Midbrain (tissue), 1 donor: ENCODE data around the gene EPHB6.

Experiments used
- DNase-seq: peaks from one replicate; lab custom pipeline; 2025; lab: John Stamatoyannopoulos, UW

The EPHB6 gene, protein sequence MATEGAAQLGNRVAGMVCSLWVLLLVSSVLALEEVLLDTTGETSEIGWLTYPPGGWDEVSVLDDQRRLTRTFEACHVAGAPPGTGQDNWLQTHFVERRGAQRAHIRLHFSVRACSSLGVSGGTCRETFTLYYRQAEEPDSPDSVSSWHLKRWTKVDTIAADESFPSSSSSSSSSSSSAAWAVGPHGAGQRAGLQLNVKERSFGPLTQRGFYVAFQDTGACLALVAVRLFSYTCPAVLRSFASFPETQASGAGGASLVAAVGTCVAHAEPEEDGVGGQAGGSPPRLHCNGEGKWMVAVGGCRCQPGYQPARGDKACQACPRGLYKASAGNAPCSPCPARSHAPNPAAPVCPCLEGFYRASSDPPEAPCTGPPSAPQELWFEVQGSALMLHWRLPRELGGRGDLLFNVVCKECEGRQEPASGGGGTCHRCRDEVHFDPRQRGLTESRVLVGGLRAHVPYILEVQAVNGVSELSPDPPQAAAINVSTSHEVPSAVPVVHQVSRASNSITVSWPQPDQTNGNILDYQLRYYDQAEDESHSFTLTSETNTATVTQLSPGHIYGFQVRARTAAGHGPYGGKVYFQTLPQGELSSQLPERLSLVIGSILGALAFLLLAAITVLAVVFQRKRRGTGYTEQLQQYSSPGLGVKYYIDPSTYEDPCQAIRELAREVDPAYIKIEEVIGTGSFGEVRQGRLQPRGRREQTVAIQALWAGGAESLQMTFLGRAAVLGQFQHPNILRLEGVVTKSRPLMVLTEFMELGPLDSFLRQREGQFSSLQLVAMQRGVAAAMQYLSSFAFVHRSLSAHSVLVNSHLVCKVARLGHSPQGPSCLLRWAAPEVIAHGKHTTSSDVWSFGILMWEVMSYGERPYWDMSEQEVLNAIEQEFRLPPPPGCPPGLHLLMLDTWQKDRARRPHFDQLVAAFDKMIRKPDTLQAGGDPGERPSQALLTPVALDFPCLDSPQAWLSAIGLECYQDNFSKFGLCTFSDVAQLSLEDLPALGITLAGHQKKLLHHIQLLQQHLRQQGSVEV

DNA sequence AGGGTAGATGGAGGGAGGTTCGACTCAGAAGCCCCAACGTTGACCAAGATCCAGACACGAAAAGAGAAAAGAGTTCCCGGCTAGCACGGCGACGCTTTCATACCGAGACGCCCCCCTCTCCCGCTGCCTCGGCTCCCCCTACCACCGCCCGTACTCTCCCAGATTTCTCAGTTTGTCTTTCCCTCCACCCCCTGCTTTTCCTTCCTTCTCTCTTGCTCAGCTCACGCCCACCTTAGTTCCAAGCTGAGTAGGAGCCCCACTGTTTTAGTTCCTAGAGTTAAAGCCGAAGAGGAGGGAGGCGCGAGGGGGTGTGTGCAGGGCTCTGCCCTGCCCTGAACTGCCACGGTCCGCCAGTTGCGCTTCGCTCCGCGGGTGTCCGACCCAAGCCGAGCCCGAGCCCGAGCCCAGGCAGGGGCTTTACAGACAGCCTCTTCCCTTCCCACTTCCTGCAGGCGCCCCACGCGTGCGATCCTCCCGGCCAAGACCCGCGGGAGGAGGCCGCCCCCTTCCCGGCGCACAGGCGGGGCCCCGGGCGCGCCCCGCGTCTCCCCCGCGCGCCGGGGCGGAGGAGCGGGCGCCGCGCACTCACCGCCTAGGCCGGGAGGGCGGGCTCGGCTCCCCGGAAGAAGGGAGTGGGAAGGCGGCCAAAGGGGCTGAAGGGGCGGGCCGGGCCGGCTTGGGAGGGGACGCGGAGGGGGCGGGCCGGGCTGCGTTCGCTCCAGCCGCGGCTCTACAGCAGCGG is at the start of gene EPHB6:
Gene EPHB6 (plus strand): TSS at position 705 of the 742 bp plus-strand sequence. CDS start 8,152 bp downstream, outside the sequence.
- DNase-seq: peak; percentile 67

DNA sequence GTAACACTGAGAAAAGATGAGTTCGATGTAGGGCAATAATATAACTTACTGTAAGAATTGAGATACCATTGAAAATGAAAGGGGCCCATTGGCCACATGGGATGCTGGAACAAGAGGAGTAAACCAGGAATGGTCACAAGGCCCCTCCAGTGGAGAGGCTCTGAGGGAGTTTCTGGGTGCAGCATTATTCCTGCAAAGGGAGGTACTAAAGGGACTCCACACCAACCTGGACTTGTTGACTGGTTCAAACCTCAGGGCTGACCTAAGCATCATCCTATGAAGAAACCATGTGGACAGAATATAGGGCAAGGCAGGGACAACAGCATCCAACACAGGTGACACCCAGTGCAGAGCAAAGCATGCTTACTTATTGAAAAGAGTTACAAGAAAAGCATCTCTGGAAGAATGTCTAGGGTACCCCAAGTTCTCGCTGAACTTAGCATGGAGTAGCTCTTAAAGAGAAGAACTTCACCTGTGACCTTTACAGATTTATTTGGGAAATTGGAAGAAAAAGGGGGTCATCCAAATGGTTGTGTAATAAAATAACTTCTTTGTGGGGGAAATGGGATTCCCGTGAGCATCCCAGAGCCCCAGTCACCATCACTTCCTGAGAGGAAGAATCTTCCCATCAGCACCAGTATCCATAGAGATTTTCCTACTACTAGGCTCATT is 49.4 kb upstream of the EPHB6 start:
- DNase-seq: no peak

DNA sequence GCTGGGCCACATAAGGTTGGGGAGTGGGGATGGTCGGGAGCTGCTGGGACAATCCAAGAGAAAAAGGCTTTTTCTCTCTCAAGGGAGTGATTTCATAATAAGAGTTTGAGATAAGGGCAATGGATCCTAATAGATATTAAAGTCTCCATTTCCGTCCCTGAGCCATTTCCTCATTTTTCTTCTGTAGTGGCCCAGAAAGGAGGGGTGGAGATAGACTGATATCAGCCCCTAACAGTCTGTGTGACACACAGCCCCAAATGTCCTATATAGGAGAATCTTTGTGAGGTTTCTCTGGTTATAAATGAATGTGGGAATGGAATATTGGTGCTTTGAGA is 48.9 kb upstream of the EPHB6 start:
- DNase-seq: no peak

DNA sequence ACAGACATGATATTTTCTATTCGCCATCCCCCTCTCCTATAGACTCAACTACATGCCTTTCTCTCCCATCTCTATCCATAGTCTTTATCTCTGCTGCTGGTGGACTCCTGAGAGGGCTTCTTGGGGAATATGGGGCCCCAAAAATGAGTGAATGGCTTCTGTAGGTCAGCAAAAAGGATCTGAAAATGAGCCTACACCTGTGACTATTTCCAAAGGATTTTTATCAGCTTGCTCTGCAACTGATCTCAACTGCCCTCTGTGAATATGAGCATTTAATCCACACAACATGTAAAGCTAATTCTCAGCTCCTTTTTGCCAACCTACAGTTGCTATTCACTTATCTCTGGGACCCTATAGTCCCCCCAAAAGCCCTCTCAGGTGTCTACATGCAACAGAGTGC is 47.9 kb upstream of the EPHB6 start:
- no peak for DNase-seq

DNA sequence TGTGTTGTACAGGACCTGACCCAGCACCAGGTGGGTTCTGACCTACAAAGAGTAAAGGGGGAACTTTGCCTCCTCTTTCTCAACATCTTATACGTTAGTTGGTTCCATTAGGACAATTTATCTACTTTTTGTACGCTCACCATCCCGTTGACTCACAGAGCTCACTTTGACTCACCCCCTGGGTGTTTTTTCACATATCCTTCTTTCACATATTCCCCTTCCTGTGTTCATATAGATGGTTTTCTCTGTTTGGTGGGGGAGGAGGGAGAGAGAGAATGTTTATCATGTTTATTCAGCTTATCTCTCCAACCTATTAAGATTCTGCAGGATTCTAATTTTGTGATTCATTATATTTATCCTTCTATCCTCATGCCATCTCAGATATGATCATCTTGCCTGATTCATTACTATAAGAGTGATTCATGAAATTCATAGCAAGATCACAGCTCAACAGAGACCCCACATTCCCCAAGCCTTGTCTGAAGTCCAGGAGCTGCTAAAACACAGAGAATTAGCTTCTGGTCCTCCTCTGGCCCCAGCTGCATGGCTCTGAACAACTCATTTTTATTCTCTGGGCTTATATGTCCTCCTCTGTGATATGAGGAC is 46.9 kb upstream of the EPHB6 start:
- DNase-seq: no peak

DNA sequence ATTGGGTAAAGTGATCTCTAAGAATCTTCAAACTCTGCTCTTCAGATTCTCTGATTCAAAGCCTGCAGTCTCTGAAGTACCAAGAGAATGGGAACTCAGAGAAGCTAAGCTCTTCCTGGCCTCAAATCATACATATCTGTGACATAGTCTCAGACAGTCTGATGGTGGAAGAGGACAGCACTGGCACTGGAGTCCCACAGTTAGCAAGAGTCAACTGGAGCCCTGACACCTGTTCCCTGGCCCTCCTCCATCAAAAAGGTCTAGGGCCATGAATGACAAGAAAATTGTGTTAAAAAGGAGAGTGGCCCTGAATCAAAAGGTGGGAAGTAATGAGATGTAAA is 46.4 kb upstream of the EPHB6 start:
- no peak for DNase-seq

DNA sequence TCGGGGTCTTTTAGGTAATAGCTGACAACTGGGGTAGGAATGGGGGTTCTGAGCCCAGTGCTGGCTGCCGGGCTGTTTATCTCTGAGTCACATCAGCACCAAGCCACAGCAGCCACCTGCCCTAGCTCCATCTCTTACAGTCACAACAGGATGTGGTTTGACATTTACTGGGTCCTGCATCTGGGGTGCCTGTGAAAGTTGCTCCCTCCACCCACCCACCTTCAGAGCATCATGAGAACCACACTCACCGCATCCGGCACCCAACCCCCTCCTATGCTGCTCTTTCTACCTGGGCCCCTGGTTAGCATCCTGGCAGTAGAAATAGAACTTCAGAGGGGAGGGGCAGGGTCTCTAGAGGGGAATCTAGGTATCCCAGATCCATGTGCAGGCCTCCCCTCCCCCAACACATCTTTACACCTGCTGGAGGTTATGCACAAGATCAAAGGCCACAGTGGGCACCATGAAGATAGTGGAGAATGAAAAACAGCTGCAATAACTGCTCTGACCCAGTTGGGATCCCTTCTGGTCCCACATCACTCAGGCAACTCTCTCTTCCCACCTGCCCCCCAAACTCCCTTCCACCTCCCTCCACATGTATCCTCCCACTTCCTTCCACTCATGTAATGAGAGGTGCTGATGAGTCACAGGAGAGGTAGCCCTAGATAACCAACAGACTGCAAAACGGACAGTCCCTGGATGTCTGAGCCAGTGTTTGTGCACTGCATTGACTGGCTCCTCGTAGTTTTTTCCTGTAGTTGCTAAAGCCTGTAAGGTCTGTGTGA is 45.9 kb upstream of the EPHB6 start:
- no peak for DNase-seq

DNA sequence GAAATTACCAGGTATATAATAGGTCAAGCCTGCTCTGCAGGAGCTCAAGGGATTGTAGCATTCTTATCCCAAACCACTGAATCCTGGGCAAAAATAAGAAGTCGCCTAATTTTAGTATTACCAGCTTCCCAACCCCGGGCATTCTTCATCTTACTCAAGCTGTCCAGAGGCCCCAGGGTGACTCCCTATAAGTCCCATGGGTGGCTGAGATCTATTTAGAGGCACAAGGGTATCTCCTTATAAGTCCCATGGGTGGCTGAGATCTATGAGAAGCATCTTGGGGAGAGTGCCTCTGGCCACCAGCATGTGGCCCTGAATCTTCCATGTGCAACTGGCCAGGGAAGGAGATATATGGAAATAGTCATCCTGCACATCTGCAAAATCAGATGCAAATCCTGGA is 45.2 kb upstream of the EPHB6 start:
- no peak for DNase-seq

DNA sequence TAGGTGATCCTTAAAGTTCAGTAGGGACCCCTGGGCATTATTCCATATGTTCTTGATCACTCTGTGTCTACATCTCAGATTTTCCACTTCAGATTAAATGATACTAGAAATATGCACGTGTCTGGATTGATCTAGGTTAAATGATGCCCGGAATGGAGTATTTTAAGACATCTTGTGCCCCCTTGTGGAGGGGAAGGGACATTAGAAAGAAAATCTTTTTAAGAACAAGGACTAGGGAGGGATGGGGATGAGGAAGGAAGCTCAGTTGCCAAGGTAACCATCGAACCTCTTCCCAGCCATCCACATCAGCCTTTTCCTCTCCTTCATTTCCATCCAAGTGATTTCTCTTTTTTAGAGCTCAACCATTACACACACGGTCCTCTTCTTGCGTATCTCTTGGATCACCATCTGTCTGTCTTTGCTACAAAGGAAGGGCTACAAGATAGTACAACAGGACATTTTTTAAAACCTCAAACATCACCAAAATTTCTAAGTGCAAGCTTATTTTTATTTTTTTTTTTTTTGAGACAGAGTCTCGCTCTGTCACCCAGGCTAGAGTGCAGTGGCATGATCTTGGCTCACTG is 43.6 kb upstream of the EPHB6 start:
- no peak for DNase-seq

DNA sequence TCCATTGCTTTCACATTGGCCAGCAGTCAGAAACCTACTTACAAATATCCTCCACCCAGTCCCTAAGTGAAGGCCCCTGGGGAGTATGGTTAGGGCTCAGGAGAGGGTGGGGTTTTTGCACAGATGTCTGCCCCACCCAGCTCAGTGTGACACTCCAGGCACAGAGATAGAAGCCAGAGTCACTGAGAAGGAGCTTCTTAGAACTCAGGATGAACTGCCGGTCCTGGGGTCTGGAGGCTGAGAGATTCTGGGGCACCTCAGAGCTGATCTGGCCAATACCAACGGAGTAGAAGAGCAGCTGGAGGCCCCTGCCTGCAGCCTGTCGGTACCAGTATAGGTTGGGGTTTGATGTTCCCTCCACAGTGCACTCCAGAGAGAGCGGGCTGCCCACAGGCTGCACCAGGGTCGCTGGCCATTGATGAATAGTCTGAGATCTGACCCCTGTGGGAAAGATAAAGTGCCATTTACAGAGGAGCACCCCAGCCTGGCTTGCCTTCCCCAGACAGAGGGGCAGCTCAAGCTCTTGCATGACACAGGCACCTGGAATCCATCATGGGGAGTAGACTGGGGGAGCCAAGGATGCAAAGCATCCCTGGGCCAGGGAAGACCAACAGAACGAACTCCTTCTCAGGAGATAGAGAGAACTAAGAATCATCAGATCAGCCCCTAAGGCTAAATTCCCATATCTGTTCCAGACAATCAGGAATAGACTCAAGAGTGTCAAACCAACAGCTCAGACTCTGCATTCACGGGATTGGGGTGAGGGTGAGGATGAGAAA is 42.2 kb upstream of the EPHB6 start:
- DNase-seq: no peak

DNA sequence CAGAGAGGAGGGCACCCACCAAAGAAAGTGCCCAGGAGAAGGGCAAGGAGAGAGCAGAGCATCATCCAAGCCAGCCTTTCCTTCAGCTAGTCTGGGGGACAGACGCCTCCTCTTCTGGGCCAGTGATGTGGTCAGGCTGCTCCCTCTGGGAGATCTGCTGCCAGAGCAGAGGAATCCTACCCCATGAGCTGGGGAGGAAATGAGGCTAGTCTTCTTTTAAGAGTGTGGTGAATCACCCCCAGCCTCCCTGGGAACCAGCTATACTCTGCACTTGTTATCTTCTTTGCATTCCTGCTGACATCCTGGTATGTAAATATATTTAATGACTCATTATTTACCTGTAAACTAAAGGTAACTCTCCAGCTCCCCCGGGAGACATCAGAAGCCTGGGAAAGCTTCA is 41.6 kb upstream of the EPHB6 start:
- DNase-seq: no peak

DNA sequence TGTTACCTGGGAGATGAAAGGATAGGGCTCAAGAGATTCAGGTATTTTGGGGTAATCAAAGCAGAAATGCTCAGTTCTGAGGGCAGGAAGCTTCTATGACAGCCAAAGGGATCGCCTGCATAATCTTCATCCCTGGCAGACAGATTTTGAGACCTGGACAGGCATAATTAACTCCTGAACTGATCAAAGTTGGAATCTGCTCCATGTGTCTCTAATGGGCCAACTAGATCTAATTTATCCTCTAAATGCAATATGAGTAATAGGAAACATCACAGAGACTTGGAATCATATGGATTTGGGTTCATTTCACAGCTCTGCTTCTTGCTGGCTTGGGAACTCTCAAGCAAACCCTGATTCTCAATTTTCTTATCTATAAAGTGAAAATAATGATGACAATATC is 41.2 kb upstream of the EPHB6 start:
- no peak for DNase-seq

DNA sequence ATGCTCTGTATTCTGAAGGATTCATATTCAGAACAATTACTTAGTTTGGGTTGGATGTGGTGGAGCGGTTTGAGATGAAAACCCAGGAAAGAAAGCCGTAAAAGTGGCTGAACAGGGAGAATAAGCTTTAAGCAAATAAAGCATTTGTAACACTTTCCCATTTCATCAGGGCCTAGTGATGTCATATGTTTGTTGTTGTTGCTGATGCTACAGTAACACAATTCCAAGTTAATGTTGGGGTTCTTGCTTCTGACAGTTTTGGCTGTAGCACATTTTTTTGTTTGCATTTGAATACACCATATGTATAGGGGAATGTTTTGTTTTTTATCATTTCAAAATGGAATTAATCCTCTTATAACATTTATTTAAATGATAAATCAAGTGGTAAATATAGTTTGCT is 40.4 kb upstream of the EPHB6 start:
- DNase-seq: no peak

DNA sequence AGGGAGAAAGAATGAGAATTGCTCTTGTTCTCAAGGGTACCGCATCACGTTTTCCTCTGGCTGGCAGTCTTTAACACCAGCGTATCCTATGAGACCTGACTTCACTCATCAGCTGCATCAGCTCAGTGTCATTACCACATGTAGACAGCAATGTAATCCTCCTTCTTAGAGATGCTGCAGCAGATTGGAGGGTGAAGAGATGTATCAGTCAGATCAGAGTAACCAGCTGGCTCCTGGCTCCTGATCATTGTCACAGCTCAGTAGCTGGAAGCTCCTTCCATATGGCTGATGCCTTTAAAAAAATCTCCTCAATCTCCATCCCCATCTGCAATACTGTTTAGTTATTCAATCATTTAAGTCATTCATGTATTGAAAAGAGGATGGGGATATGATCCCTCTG is 39.7 kb upstream of the EPHB6 start:
- no peak for DNase-seq

DNA sequence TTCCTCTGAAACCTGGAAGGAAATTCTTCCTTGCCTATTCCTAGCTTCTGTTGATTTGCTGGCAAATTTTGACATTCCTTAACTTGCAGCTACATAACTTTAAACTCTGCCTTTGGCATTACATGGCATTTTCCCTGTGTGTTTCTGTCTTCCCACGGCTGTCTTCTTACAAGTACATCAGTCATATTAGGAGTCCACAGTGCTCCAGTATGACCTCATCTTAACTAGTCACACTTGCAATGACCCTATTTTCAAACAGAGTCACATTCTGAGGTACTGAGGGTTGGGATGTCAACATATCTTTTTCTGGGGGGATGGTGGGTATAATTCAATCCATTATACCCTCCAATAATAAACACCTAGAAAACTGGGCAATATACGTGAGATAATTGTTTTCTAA is 37.4 kb upstream of the EPHB6 start:
- no peak for DNase-seq

DNA sequence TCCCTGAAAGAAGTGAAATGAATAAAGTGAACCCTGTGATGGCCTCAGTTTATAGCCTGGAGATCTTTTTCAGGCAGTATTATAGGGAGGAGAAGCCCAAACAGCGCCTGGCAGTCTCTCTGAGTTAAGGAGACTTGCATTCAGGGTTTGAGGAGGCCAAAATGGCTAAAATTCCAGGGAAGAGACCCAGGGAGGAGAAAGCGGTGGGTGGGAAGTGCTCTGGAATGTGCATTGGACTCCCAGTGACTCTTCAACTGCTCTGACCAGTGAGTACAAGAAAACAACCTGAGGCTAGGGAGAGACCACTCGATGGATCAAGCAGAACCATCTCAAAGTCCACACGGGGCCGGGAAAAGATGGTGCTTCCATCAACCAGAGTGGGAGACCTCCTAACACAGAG is 35.3 kb upstream of the EPHB6 start:
- DNase-seq: no peak

DNA sequence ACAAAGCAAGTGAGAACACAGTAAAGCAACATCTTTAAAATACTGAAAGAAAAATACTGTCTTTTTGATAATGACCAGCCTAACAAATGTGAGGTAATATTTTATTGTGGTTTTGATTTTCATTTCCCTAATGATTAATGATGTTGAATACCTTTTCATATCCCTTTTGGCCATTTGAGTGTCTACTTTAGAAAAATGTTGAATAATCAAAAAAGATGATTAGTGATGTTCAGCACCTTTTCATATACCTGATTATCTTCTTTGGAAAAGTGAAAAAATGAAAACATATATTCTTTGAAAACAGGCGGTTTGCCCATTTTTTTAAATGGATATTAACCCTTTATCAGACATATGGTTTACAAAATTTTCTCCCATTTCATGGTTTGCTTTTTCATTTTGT is 32.2 kb upstream of the EPHB6 start:
- DNase-seq: no peak

DNA sequence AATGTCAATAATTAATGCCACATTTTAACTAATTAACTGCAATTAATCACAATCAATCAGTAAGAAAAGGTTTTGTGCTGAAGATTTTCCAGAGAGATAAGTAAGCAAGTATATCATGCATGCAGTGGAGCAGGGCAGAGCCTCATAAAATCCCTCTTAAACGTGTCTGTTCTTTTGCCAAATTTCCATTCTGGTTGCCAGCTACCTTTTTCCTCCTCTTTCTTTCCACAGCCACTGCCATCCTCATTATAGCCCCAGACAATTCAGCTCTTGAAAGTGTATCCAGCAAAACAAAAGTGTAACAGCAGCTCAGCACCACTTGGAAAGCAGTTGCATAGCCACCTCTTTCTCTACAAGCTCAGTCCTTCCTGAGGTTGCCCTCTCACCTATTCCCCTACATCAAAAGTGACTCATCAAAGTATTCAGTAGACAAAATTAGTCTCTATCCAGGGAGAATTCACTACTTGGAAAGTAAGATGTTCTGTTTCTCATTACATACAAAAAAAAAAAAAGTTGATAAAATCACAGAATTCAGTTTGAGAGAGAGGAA is 26.9 kb upstream of the EPHB6 start:
- DNase-seq: no peak

DNA sequence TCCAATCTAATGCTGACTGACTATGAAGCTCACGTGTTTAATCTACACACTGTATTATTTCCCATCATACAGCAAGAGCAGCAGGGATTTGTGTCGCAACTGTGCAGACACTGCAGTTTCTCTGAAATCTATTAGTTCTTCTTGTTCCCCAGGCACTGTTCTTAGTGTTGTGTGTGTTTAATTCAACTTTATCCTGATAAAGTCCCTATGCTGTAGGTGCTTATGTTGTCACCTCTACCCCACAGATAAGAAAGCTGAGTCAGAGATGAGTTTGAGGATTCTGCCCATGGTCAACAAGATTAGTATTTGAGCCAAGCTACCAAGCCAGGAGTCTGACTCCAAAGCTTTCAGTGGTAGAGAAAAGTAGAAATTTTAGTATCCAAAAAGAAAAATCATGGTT is 22.5 kb upstream of the EPHB6 start:
- DNase-seq: no peak
